Sigmoid colon (tissue), 7 donors: ENCODE results near the gene PCED1B. TPM values are rescaled to one million over a fixed set of nuclear protein-coding genes. Genes with fewer than 3 reads are reported as not detected.
A peak's percentile ranks its signal among the peaks of the same experiment; 100 is the strongest.
"Not testable (repeated sequence)": the region's sequence is repeated elsewhere in the genome, so short reads cannot be mapped to it uniquely, and the experiment has no call there.

Experiments used
- DNase-seq: peaks from one replicate; pipeline ENCODE4 v3.0.0-alpha.2; 2019
- H3K27ac ChIP-seq, 4 donors: fragments of 200-600 bp; sonication (generic); one replicate each; pipeline ENCODE4 v1.5.1; 2016 to 2019; ENCODE audit warnings: mild to moderate bottlenecking in 1 of 4
- H3K27me3 ChIP-seq, 3 donors: fragments of 200-600 bp; sonication (generic); one replicate each; pipeline ENCODE4 v1.5.1; 2019; ENCODE audit warnings: mild to moderate bottlenecking in 1 of 3
- H3K36me3 ChIP-seq, 4 donors: fragments of 200-600 bp; sonication (generic); one replicate each; pipeline ENCODE4 v1.5.1; 2016 to 2019
- H3K4me1 ChIP-seq, 4 donors: fragments of 200-600 bp; sonication (generic); one replicate each; pipeline ENCODE4 v1.5.1; 2017 to 2019
- H3K4me3 ChIP-seq, 4 donors: fragments of 200-600 bp; sonication (generic); one replicate each; pipeline ENCODE4 v1.5.1; 2017 to 2019; ENCODE audit warnings: mild to moderate bottlenecking in 2 of 4, moderate library complexity in 1 of 4
- H3K9me3 ChIP-seq, 4 donors: fragments of 200-600 bp in 3 of 4; sonication (generic) in 3 of 4; one replicate each; pipeline versions ENCODE4 v1.5.1 to v1.6.1; 2013 to 2019
- CTCF ChIP-seq, 4 experiments: fragments of 450-650 bp in 3 of 4; fragments of 200-600 bp in 1 of 4; IDR thresholded peaks; one replicate each; pipeline ENCODE4 v1.5.1; 2016 to 2019; ENCODE audit warnings: antibody characterized with exemption in 4 of 4, mild to moderate bottlenecking in 3 of 4, moderate library complexity in 2 of 4
- EP300 ChIP-seq, 4 donors: sonication (generic); formaldehyde crosslinking; IDR thresholded peaks; one replicate each; pipeline ENCODE4 v1.6.1; 2017; ENCODE audit warnings: antibody characterized with exemption in 4 of 4
- POLR2A ChIP-seq, 2 donors: fragments of 450-650 bp; IDR thresholded peaks; one replicate each; pipeline ENCODE4 v1.6.1; 2016; ENCODE audit warnings: antibody characterized with exemption in 2 of 2, mild to moderate bottlenecking in 2 of 2, moderate library complexity in 2 of 2
- POLR2AphosphoS5 ChIP-seq, 4 donors: sonication (generic); formaldehyde crosslinking; IDR thresholded peaks; one replicate each; pipeline ENCODE4 v1.6.1; 2017; ENCODE audit warnings: antibody characterized with exemption in 4 of 4
- WGBS, 2 donors: extraction: QIAGEN DNeasy Blood & Tissue Kit; methylation state at CpG; one replicate each; pipeline ENCODE4 v1.1.7; 2013; 5-methylcytosine and 5-hydroxymethylcytosine counted together
- intact Hi-C: fragments of 100-400 bp; cut with DNase I; formaldehyde crosslinking; loops from one replicate; pipeline ENCODE4 v1.15.1; 2023
- polyA plus RNA-seq, 3 donors: library from polyadenylated mRNA; stranded (reverse); fragments of 200-250 nt; gene quantifications; one replicate each; pipeline ENCODE4 v1.2.3, GENCODE V29; 2013
- total RNA-seq, 4 donors: library from RNA; depleted of rRNA; stranded (reverse); fragments of >200 nt; gene quantifications; one replicate each; pipeline ENCODE4 v1.1.0, GENCODE V29; 2016
- donor health status: healthy with polysubstance abuse.
- donor health status: Bipolar disorder and iron deficiency.
- donor health status: healthy.

The PCED1B gene
- total and polyA plus RNA-seq, 7 donors, result 1.2 to 11.9 (median 5.7) TPM

GRCh38 chr12:47276253-47276620, 196.8 kb downstream of the PCED1B start:
- Histone ChIP-seq H3K27ac (peak overlapping the region in 3 of 4 donors; percentile 64 to 73 (median 72)), H3K4me3 (no peak overlapping the region), H3K36me3 (no peaks in the 10 kb centered on the region), H3K9me3 (no peaks in the 10 kb centered on the region), H3K4me1 (peaks cover 0 to 48% (median 33%) of the 10 kb centered on the region in 4 donors), H3K27me3 (no peaks in the 10 kb centered on the region)
- no peak for DNase-seq
- TF ChIP-seq POLR2A (IDR thresholded peaks at IDR 0.05) (no peak), POLR2AphosphoS5 (IDR thresholded peaks at IDR 0.05) (no peak), CTCF (IDR thresholded peaks at IDR 0.05) (no peak), EP300 (IDR thresholded peaks at IDR 0.05) (no peak)
- WGBS, 2 donors, result 26 to 71% methylated on average over 5 of the region's 5 CpGs
- intact Hi-C loops, result loop anchor here (10.0 kb wide), 1 partner anchor 171 kb away; no protein-coding TSS in a partner anchor

- 4 to 19% methylated on average over 4 of the region's 4 CpGs for WGBS, 2 donors
Measured at GRCh38 chr12:47276621-47277309, 197.3 kb downstream of the PCED1B start.

GRCh38 chr12:47277972-47278448, 198.6 kb downstream of the PCED1B start:
- intact Hi-C loops, result loop anchor here (10.0 kb wide), 1 partner anchor 173 kb away; no protein-coding TSS in a partner anchor
- peak overlapping the region in 2 of 4 donors; percentile 72 to 73 for H3K27ac ChIP-seq
- H3K4me1 ChIP-seq, result peaks cover 0 to 31% (median 23%) of the 10 kb centered on the region in 4 donors
- no peaks in the 10 kb centered on the region for H3K36me3 ChIP-seq
- TF ChIP-seq POLR2A (IDR thresholded peaks at IDR 0.05) (no peak), EP300 (IDR thresholded peaks at IDR 0.05) (no peak), CTCF (IDR thresholded peaks at IDR 0.05) (no peak), POLR2AphosphoS5 (IDR thresholded peaks at IDR 0.05) (no peak)
- H3K4me3 ChIP-seq, result no peak overlapping the region
- no peaks in the 10 kb centered on the region for H3K9me3 ChIP-seq
- no peaks in the 10 kb centered on the region for H3K27me3 ChIP-seq
- no peak for DNase-seq
- 92 to 93% methylated on average over 1 of the region's 1 CpG for WGBS, 2 donors

More at GRCh38 chr12:47276621-47277309, 197.3 kb downstream of the PCED1B start:
- H3K27ac ChIP-seq, result peak overlapping the region; percentile 29 to 73 (median 68)
- TF ChIP-seq POLR2A (IDR thresholded peaks at IDR 0.05) (no peak), POLR2AphosphoS5 (IDR thresholded peaks at IDR 0.05) (peak in 3 of 4 donors; percentile 30 to 56 (median 53)), EP300 (IDR thresholded peaks at IDR 0.05) (no peak)
- H3K36me3 ChIP-seq, result no peaks in the 10 kb centered on the region
- peak; percentile 79 for DNase-seq
- intact Hi-C loops, result loop anchor here (10.0 kb wide), 1 partner anchor 172 kb away; no protein-coding TSS in a partner anchor
- H3K4me1 ChIP-seq, result peaks cover 0 to 43% (median 33%) of the 10 kb centered on the region in 4 donors
- no peaks in the 10 kb centered on the region for H3K27me3 ChIP-seq
- no peak overlapping the region for H3K4me3 ChIP-seq
- H3K9me3 ChIP-seq, result no peaks in the 10 kb centered on the region

GRCh38 chr12:47279758-47280157, 200.3 kb downstream of the PCED1B start:
- not testable (repeated sequence) for DNase-seq, H3K36me3 ChIP-seq, H3K27me3 ChIP-seq, H3K4me3 ChIP-seq, H3K27ac ChIP-seq, H3K9me3 ChIP-seq
- H3K4me1 ChIP-seq, result peaks cover 0 to 24% (median 19%) of the 10 kb centered on the region in 4 donors
- intact Hi-C loops, result loop anchor here (10.0 kb wide), 1 partner anchor 175 kb away; no protein-coding TSS in a partner anchor
- 97% methylated on average over 8 of the region's 8 CpGs for WGBS, 2 donors

- H3K27ac ChIP-seq, result no peak overlapping the region
- no peak for DNase-seq
- H3K4me3 ChIP-seq, result no peak overlapping the region
- TF ChIP-seq POLR2A (IDR thresholded peaks at IDR 0.05) (no peak), POLR2AphosphoS5 (IDR thresholded peaks at IDR 0.05) (no peak), CTCF (IDR thresholded peaks at IDR 0.05) (no peak), EP300 (IDR thresholded peaks at IDR 0.05) (no peak)
- H3K9me3 ChIP-seq, result no peaks in the 10 kb centered on the region
- intact Hi-C loops, result no loop called here
- no peaks in the 10 kb centered on the region for H3K27me3 ChIP-seq
- H3K36me3 ChIP-seq, result no peaks in the 10 kb centered on the region
- 92 to 94% methylated on average over 7 of the region's 7 CpGs for WGBS, 2 donors
- H3K4me1 ChIP-seq, result peaks cover 0 to 24% (median 19%) of the 10 kb centered on the region in 4 donors
Measured at GRCh38 chr12:47280543-47281300, 201.3 kb downstream of the PCED1B start.
